GM12878 (cell line): ENCODE measurements around the gene PTPRN2.

Experiments used
- HDGF ChIP-seq: fragments of 450-650 bp; IDR thresholded peaks from 2 replicates; pipeline ENCODE4 v1.6.1; 2016; ENCODE audit warnings: antibody characterized with exemption
- SREBF1 ChIP-seq: IDR thresholded peaks from 2 replicates; pipeline ENCODE4 v1.6.1; 2012; ENCODE audit warnings: mild to moderate bottlenecking, low read length
- USF2 ChIP-seq: IDR thresholded peaks from 2 replicates; pipeline ENCODE4 v1.6.1; 2011; ENCODE audit warnings: low read depth, low read length, improper control_type of control experiment, borderline replicate concordance
- WRNIP1 ChIP-seq: IDR thresholded peaks from 2 replicates; pipeline ENCODE4 v1.6.1; 2011; ENCODE audit warnings: low read depth, low read length, improper control_type of control experiment, borderline replicate concordance
- ZBTB33 ChIP-seq: fragments of 450-650 bp; IDR thresholded peaks from 2 replicates; pipeline ENCODE4 v1.6.1; 2017; ENCODE audit warnings: mild to moderate bottlenecking
- TF ChIP-seq, protein P1 (sequence below): fragments of 450-650 bp; IDR thresholded peaks from 2 replicates; pipeline ENCODE4 v1.6.1; 2017; ENCODE audit warnings: mild to moderate bottlenecking, moderate library complexity

DNA sequence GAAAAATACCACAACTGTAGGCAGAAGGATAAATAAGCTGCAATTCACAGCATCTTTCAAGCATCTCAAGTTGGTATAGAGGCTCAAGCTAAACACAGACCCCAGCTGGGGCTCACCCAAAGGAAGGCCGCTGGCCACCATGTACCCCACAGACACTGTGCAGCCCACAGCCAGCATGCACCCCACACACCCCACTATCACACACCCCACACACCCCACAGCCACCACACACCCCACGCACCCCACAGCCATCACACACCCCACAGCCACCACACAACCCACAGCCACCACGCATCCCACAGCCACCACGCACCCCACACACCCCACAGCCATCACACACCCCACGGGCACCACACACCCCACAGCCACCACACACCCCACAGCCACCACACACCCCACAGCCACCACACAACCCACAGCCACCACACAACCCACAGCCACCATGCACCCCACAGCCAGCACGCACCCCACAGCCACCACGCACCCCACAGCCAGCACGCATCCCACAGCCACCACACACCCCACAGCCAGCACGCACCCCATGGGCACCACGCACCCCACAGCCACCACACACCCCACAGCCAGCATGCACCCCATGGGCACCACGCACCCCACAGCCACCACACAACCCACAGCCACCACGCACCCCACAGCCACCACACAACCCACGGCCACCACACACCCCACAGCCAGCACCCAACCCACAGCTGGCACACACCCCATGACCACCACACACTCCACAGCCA lies 1036.1 kb downstream of the PTPRN2 start:
- TF ChIP-seq HDGF, result no peak
- no peak for TF ChIP-seq USF2
- TF ChIP-seq WRNIP1, result no peak
- TF ChIP-seq SREBF1, result no peak
- TF ChIP-seq, protein P1, sequence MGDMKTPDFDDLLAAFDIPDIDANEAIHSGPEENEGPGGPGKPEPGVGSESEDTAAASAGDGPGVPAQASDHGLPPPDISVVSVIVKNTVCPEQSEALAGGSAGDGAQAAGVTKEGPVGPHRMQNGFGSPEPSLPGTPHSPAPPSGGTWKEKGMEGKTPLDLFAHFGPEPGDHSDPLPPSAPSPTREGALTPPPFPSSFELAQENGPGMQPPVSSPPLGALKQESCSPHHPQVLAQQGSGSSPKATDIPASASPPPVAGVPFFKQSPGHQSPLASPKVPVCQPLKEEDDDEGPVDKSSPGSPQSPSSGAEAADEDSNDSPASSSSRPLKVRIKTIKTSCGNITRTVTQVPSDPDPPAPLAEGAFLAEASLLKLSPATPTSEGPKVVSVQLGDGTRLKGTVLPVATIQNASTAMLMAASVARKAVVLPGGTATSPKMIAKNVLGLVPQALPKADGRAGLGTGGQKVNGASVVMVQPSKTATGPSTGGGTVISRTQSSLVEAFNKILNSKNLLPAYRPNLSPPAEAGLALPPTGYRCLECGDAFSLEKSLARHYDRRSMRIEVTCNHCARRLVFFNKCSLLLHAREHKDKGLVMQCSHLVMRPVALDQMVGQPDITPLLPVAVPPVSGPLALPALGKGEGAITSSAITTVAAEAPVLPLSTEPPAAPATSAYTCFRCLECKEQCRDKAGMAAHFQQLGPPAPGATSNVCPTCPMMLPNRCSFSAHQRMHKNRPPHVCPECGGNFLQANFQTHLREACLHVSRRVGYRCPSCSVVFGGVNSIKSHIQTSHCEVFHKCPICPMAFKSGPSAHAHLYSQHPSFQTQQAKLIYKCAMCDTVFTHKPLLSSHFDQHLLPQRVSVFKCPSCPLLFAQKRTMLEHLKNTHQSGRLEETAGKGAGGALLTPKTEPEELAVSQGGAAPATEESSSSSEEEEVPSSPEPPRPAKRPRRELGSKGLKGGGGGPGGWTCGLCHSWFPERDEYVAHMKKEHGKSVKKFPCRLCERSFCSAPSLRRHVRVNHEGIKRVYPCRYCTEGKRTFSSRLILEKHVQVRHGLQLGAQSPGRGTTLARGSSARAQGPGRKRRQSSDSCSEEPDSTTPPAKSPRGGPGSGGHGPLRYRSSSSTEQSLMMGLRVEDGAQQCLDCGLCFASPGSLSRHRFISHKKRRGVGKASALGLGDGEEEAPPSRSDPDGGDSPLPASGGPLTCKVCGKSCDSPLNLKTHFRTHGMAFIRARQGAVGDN, result no peak
- no peak for TF ChIP-seq ZBTB33
